HG03280 (cell line): ENCODE measurements around the gene NME7.
"Not testable (repeated sequence)": the region's sequence is repeated elsewhere in the genome, so short reads cannot be mapped to it uniquely, and the experiment has no call there.

Experiments
- ATAC-seq: cut with Tn5 transposase; IDR thresholded peaks from one replicate; pipeline ENCODE4 v1.9.1; 2021; ENCODE audit warnings: mild to moderate bottlenecking, moderate library complexity; ENCODE audit not compliant: unreplicated experiment

NME7 gene

DNA sequence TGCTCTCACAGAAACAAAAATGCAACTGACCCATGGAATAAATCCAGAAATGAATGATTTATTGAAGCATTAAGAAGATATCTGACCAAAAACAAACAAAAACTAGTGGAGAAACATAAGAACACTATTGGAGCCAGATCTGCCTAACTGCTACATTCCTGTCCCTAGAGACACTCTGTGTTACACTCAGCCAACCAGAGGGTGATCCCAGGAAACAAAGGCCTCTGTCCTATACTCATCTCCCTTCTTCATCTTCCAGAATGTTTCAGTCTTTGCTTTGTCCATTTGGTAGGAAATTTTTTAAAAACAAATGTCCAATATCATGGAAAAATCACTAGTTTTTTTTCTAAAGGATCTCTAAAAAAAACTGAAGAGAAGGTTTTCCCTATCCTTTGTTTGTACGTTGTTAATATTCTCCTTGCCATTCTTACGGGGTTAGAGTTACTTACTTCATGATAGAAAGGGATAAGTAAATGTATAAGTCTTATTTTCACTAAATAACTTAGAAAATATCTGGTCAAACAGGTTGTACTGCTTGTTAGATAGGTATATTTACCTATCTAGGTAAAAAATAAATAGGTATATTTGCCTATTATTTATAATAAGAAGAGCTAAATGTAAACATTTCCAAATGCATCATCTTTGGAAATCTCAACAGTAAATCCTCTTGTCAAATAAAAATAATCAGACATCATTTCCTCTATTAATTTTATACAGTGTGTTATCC is 59.1 kb downstream of the NME7 start:
- no peak for ATAC-seq

DNA sequence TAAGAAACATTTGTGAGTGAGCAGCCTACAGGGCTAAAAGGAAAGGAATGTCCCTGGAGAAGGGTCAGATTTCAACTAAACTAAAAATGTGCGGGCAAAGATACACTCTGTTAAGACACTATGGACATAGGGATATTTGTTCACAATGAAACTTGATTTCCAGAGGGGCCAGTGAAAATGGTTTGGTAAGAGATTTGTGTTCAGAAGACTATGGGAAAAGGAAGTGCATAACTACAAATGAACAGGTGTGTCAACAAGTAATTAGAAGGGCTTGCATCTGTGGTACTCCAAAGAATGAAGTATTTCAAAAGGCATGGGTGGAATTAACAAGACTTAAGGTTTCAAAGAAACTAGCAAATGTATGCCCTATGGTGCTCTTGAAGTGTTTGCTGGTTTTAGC is 60.4 kb downstream of the NME7 start:
- no peak for ATAC-seq

DNA sequence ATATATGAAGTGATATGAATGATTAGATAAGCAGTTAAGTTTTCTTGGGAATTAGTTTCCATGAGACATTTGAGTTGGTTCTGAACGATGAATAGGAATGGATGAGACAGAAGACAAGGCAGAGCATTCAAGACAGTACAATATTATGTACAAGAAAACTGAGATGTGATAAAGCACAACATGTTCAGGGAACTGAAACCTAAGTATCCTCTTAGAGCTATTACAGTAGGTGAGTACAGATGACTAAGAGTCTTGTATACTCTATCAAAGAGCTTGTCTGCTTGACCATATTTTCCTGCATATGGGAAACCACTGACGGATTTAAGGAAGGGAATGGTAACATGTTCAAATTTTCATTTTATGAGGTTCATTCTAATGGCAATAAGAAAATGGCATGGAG is 61.6 kb downstream of the NME7 start:
- ATAC-seq: no peak

GRCh38 chr1:169305356-169305755 is 62.2 kb downstream of the NME7 start:
- ATAC-seq: no peak

- no peak for ATAC-seq
Measured at GRCh38 chr1:169300854-169301253, 66.7 kb downstream of the NME7 start.

GRCh38 chr1:169298441-169298840 is 69.2 kb downstream of the NME7 start:
- no peak for ATAC-seq

GRCh38 chr1:169295846-169296245 is 71.8 kb downstream of the NME7 start:
- no peak for ATAC-seq

DNA sequence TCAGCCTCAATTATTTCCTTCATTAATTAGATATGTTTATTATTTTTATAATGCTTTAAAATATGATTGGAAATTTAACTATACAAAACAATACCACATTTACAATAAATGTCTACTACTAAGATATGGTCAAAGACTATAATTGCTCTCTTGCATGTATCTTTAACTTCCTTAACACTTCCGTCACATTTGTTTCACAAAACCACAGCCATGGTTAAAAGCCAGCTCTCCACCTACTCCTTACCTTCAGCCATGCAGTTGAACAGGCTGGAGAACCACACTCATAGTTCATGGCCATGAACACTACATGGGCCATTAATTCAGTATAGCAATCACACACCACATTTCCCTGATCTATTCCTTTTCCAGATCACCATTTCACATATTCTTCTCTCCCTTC is 72.2 kb downstream of the NME7 start:
- ATAC-seq: no peak

- no peak for ATAC-seq
Measured at GRCh38 chr1:169289016-169289415, 78.6 kb downstream of the NME7 start.

DNA sequence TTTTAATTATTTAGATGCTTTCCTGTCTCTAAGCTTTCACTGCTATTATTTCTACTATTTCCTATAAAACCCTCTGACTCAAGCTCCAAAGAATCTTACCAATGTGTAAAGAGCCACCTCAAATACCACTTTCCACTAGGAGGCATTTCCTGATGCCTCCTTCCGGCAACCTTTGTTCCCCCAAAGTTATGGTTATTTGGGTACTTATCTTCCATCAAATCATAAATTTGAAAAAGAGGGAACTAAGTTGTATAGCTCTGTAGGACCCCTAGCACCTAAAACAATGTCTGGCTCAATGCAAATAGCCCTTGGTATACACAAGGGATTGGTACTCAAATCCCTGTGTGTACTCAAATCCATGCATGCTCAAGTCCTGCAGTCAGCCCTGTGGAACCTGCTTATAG is 79.6 kb downstream of the NME7 start:
- no peak for ATAC-seq

DNA sequence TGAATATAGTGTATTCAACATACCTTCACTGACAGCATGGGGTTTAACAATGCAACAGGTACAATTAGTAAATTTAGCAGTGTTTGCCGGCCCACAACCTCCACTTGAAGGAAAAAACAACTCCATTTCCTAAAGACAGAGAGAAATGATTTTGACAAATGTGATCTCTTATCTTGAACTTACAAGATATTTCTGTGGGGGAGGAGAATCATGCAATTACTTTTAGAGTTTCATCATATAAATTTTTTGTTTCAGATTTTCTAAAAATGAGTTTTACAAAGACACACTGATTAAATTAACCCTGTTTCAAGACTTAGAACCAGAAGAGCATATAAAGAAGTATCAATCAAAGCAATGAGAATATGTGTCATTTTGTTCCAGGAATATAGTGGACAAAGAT is 80.3 kb downstream of the NME7 start:
- ATAC-seq: no peak

- ATAC-seq: not testable (repeated sequence)
Measured at GRCh38 chr1:169281562-169281961, 86.0 kb downstream of the NME7 start.

GRCh38 chr1:169271098-169271497 is 96.5 kb downstream of the NME7 start:
- no peak for ATAC-seq

DNA sequence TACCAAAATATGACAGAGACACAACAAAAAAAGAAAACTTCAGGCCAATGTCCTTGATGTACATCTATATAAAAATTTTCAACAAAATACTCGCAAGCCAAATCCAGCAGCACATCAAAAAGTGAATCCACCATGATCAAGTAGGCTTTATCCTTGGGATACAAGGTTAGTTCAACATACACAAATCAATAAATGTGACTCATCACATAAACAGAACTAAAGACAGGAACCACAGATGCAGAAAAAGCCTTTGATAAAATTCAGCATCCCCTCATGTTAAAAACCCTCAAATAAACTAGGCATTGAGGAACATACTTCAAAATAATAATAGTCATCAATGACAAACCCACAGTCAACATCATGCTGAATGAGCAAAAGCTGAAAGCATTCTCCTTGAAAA is 101.5 kb downstream of the NME7 start:
- ATAC-seq: no peak

DNA sequence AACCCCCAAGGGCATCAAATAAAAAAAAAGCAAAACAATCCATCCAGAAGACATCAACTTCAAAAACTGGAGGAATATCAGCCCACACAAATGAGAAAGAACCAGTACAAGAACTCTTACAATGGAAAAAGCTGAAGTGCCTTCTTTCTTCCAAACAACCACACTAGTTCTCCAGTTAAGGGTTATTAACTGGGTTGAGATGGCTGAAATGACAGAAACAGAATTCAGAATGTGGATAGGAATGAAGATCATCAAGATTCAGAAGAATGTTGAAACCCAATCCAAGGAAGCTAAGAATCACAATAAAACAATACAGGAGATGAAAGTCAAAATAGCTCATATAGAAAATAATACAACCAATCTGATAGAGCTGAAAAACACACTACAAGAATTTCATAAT is 104.5 kb downstream of the NME7 start:
- no peak for ATAC-seq

DNA sequence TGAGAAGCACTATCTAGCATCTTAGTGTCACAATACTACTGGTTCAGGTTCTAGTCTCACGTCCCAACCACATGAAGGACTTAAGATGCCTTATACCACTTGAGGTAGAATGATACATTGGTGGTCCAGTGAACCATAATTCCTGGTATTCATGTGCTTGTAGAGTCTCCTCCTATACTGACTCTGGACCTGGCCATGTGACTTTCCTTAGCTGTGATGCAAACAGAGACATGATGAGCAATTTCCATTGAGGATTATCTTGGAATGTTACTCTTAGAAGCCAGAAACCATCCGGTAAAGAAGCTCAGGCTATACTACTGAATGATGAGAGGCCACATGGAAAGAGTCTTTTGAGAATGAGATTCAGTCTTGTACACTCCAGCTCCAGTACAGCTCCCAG is 105.7 kb downstream of the NME7 start:
- no peak for ATAC-seq

GRCh38 chr1:169260478-169261151 is 107.0 kb downstream of the NME7 start:
- ATAC-seq: no peak

GRCh38 chr1:169259816-169260215 is 107.8 kb downstream of the NME7 start:
- ATAC-seq: no peak

DNA sequence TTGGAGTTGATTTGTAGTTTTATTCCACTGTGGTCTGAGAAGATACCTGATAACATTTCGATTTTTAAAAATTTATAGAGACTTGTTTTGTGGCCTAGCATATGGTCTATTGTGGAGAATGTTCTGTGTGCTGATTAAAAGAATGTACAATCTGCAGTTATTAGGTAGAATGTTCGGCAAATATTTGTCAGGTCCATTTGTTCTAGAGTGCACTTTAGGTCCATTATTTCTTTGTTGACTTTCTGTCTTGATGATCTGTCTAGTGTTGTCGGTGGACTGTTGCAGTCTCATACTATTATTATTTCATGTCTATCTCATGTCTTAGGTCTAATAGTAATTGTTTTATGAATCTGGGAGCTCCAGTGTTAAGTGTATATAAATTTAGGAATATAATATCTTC is 116.8 kb downstream of the NME7 start:
- ATAC-seq: no peak

- no peak for ATAC-seq
Measured at GRCh38 chr1:169250022-169250421, 117.6 kb downstream of the NME7 start.

GRCh38 chr1:169249611-169250010 is 118.0 kb downstream of the NME7 start:
- ATAC-seq: no peak

- no peak for ATAC-seq
Measured at GRCh38 chr1:169245706-169246105, 121.9 kb downstream of the NME7 start.
